ENCODE data around the gene LEMD2.

Gene LEMD2

DNA sequence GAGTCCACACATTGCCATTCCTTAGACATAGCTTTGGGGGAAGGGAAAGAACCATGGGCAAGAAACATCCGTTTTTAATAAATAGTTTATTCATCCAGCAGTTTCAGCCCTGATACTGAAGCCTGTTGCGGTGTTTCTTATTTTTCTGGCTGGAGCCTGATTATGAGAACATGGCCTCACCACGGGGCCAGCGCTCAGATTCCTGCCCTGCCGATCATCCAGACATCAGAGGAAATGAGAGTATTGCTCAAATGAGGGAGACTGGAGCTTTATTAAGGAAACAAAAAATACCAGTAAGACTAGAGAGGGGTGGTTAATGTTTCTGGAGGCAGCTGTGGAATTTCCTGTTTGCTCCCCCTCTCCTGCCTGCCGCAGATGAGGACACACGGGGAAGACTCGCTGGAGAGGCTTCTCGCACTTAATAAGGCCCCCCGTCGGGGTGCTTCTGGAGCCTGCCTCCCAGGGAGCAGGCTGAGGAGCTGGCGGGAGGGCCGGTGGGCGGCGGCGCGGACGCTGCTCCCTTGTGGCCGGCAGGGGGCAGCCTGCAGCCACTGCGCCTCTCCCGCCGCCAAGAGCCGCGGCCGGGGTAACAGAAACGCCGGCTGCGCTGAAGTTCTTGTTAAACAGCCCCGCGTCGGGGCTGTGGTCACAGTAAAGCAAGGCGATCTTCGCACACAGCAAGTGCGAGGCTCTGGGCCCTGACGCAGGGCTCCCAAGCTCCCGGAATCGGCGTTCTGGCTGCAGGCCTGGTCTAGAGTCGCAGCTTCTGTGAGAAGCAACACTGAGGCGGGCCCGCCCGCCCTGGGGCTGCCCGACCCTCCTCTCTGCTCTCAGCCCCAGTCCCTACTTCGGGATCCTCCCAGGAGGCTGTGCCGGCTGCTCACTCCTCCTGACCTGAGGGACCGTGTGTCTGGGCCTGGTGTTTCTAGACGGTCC is 17.5 kb downstream of the LEMD2 start:
- peak; percentile 62 to 68 for DNase-seq

DNA sequence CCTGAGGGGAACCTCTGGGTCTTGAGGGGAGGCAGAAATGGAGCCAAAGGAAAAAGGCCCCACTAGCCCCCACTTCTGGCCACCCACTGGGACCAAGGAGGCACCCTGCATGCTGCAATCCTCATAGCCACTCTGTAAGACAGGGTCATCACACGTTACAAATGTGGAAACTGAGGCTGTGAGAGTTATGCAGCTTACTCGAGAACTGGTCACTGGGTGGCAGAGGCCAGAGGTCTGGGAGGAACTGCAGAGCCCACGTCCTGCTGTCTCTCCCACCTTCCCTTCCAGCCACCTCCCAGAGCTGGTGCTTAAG is 18.1 kb downstream of the LEMD2 start:
- DNase-seq, result no peak

DNA sequence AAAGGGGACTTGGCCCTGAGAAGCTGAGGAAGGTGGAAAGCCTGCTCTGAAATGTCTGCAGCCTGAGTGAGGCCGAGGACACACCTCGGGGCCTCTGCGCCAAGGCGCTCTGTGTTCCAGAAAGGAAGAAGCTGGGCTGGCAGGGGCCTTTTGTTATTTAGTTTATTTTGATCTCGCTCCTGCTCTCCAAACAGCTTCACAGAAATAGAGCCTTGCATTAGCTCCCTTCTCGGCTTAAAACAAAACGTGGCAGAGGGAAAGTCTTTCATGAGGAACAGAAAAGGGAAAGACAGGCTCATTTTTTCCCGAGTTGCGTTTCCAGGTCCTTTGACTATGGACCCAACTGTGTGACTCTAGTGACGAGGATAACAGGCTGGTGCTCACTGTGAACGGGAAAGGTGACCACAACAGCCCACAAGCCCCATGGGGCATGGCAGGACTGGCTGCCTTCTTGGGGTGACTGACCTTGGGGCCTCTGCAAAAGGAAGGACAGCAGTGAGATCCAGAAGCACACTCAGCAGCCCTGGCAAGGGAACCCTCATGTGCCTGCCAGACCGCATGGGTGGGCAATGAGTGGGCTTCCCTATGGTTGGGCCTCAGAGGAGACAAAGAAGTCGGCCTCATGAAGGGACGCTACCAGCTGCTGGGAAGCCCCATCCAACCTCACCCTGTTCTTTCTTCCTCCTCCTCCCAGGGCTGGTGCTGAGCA is 18.7 kb downstream of the LEMD2 start:
- DNase-seq, result no peak

DNA sequence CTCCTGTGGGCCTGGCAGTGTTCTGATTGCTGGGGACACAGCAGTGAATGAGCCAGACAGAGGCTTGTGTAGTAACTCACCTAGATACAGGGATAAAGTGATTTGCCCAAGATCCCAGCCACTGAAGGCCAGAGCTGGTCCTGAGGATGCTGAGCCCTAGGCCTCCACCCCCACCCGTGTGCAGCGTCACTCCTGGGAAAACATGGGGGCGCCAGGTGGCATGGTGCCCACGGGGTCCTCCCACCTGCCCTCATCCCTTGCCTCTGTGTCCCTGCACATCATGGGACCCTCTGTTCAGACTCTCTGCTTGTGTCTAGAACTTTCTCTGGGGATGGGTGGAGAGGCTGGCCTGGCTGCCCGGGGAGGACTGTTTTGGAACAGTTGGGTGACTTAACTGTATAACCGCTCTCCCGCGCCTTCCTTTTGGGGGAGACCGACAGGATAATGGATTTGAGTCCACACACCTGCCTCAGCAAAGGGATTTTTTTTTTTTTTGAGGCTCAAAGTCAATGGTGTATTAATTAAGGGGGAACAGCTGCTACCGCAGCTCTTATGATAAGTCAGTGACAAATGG is 19.6 kb downstream of the LEMD2 start:
- no peak for DNase-seq

DNA sequence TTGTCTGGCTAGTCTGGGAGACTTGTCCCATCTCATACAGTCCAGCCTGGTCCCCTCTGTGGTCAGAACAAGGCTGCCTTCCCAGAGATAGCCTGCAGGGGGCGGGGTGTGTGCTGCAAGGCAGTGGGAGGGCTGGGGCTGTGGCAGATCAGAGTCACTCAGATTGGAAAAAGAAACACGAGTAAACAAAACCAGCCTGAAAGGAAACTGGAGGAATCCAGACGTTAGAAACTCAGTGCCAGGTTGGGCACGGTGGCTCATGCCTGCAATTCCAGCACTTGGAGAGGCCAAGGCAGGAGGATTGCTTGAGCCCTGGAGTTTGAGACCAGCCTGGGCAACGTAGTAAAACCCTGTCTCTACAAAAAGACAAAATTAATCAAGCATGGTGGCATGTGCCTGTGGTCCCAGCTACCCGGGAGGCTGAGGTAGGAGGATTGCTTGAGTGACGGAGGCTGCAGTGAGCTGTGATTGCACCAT is 20.2 kb downstream of the LEMD2 start:
- peak; percentile 32 to 33 for DNase-seq

DNA sequence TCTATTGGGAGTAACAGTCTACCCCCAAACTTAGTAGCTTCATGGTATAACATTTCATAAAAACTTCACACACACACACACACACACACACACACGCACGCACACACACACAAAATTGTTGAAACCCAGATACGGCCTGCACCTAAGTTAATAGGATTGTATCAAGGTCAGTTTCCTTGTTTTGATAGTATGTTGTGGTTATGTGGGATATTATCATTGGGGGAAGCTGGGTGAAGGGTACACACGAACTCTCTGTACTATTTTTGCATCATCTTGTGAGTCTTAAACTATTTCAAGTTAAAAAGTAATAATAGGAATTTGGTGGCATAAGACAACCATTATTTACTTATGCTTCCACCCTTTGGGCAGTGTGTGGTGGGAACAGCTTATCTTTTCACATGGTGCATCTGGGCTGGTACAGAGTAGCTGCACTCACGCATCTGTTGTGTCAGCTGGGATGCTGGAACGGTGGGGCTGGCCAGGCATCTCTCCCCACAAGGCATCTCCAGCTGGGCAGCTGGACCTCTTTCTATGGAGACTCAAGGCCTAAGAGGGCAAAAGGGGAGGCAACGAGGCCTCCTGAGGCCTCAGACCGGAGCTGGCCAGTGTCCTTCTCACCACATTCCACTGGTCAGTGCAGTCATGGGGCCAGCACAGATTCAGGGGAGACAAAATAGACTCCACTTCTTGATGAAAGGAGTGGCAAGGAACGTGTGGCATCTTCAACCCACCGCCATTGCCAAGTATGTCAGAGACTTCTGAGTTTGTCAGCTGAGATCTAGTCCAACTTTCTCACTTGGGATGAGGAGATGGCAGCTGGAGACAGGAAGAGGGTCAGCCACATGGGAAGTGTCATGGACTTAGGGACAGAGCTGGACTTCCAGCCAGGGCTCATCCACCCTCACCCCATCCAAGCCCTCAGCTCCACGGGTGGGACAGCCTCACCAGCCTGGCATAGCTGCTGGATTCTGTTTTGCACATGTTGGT is 21.7 kb downstream of the LEMD2 start:
- no peak for DNase-seq

DNA sequence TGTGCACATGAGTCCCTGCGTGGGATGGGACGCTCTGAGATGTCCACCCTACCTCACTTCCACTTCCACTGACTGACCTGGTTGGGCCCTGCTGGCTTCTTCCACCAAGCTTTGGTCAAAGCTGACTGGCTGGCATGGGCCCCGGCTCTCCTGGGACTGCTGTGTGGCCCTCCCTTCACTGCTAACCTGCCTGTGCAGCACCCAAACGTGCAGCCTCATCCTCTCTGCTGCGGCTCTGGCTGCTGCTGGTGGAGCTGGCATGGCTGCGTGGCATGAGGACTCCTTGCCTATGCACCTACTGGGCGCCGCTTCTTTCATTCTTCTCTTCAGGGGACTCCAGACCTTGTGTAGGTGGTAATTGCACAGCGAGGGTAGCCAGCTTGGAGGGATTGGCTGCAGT is 23.6 kb downstream of the LEMD2 start:
- no peak for DNase-seq

DNA sequence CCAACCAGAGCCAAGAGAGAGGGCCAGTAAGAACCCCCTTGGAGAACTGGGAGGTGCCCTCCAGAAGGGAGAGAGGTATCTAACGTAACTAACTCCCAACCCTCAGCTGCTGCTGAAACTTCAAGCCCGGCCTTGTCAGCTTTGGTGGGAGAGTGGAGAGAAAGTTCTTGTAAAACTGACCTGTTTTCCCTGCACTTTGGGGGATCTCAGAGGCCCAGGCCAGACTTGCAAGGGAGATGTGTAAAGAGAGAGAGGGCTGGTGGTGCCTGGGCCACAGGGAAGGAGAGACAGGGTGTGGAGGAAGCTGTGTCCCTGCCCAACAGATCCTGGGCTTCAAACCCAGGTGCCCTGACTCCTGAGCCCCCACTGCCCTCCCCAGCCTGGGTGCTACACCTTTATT is 24.9 kb downstream of the LEMD2 start:
- DNase-seq, result no peak

DNA sequence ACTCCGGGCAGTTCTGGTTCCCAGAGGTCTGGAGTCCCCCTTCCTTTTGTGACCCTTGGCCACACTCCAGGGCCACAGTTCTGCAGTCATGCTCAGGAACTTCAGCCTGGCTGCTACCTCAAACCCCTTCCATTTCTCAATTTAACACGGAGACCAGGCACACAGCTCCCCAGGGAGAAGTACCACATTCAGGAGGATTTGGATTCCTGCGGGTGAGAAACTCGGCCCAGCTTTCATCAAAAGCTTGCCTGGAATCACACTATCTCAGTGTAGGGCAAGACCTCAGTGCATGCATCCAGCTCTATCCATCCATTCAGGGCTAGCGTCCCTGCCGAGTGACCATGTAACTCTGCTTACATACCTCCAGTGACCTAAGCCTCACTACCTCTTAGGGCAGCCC is 25.4 kb downstream of the LEMD2 start:
- no peak for DNase-seq

DNA sequence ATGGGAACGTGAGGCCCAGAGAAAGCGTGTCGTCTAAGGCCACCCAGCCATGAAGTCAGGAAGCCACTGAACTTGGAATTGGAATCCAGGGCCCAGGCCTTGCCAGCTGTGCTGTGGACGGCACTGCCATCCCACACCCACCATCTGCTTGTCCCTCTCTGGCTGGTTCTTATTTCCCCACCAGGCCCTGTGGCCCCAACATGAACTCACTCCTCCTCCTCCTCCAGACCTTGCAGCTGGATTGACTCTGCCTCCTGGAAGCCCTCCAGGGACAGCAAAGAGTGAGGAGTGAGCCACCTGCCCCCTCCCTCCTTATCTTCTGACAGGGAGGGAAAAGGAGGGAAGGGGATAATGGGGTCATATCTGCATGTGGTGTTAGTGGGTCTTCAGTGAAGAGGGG is 26.2 kb downstream of the LEMD2 start:
- no peak for DNase-seq

DNA sequence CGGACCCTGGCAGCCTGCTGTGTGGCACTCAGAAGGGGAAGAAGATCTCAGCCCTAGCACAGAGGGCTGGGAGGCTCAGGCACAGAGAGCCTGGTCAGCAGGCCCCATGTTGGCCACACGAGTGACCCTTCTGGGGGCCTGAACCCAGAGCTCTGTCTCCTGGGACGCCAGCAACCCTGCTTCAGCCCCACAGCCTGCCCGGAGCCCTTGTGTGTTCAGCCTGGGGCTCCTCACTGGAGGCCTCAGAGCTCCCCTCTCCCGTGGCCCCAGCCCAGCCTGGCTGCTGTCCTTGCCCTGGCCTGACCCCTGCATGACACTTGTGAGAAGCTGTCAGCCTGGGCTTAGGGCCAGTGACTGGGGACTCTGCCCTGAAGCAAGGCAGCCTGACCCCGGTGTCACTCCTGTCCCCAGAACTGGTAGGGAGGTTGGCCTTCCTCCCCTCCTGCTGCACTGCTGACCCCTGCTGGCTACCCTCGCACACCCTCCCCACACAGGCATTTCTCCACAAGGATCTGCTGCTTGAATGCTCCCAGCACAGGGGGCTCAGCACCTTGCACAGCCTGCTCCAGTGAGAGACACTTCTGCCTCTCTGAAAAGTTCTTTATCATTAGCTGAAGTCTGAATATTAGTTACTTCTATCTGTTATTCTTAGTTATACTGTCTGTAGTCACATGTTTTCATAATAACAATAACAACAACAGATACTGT is 26.9 kb downstream of the LEMD2 start:
- DNase-seq, result peak in 1 of 2 experiments; percentile 6

DNA sequence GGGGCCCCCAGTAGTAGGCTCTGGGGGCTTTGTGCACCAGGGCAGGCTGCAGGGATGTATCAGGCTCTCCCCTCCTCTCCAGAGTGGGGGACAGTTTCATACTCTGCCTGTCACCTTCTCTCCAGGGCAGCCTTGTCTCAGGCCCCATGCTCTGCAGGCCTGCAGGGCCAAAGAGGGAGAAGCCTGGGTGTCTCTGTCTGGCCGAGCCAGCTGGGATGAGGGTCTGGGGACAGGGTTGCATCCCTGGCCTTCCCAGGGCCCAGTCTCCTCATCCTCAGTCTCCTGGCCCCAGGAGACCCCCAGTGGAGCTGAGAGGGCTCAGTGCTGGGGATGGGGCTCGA is 27.4 kb downstream of the LEMD2 start:
- DNase-seq, result no peak

DNA sequence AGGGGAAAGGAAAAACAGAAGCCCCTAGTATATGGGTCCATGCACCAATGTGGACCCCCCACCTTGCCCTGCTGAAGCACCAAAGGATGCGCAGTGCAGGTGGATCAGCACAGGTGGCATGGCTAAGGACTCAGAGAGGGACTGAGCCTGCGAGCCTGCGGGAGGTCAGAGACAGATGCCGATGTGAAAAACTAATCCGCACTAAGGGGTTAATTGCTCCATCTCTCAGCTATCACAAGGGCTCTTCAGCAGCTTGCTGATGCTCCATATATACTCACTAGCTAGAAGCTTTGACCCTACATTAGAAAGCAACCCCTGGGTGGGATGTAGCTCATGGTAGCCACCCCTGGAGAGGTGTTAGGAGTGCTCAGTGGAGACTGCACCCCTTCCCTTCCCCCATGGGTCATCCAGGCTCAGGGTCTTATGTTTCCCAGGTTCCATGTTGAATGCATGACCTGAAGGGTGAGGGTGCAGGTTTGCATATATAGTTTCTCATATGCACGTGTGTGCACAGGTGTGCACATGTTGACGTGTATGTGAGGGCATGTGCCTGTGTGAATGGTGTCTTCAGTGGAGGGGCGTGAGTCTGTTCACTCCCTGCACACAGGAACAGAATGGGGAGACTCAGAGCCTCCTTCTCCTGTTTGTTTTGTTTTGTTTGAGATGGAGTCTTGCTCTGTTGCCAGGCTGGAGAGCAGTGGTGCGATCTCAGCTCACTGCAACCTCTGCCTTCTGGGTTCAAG is 28.9 kb downstream of the LEMD2 start:
- no peak for DNase-seq

DNA sequence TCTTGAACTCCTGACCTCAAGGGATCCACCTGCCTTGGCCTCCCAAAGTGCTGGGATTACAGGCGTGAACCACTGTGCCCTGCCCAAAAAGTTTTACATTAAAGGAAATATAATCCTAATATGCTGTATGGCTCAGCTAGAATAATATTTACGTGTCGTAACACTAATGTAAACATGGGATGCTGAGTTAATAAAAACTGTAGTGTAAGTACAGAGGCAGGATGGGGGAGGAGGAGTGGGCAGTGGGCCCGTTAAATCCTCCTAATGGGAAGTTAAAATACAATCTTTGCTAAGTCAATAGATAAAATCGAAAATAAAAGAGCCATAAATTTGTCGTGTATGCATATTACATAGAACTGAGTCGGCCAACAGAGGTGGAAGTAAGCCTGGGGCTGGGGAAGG is 30.1 kb downstream of the LEMD2 start:
- peak in 1 of 2 experiments; percentile 29 for DNase-seq

DNA sequence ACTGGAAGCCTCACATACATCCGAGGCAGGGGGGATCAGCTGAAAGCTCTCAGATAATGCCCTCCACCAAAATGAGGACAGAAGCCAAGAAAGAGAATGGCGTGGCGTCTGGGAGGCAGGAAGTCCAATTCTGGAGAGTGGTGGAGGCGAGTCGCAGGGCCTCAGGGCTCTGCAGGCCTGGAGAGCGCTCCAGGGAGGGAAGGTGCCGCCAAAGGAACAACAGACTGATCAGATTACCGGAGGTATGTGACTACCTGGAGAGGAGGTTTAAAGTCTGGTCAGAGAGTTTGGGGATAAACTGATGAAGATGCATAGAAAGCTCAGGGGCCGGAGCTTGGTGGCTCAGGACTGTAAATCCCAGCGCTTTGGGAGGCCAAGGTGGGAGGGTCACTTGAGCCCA is 31.0 kb downstream of the LEMD2 start:
- DNase-seq, result no peak

DNA sequence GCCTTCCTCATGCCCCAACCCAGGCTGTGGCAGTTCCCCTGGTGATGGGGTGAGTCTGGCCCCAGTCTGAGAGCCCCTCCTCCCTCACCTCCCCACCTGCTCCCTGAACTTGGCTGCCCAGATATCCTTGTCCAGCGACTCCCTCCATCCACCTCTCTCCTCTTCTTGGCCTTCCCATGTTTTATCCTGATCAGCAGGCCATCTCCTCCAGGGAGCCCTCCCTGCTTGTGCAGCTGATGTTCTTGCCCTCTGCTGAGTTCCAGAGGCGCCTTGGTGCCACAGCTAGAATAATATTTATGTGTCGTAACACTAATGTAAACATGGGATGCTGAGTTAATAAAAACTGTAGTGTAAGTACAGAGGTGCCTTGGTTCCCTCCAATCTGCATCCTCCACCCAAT is 31.8 kb downstream of the LEMD2 start:
- no peak for DNase-seq

DNA sequence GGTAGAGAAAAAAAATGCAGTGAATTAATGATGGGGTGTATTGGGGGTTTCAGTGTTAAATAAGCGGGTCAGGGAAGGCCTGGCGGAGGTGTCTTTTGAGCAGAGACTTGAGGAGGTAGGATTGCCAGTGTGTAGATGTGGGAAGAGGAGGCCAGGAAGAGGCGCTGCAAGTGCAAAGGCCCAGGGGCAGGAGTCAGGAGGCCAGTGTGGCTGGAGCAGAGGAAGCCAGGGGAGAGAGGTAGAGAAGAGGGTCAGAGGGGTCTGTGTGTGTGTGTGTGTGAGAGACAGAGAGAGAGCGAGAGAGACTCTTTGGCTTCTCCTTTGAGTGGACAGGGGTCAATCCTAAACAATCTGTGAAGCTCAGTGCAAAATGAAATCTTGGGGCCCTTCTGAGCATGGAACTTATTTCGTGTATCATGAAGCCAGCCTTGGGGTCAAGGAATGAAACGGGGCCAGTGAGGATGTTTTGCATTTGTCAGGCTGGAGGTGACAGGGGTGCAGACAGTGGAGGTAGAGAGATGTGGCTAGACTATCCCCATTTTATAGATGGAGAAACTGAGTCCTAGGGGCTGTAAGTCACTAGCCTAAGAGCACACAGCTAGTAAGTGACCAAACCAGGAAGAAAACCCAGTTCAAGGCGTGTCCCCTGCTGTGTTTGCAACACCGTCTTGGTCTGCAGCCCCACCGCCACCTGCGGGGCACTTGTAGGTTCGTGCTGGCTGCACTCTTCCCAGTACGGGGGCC is 32.5 kb downstream of the LEMD2 start:
- DNase-seq, result no peak

DNA sequence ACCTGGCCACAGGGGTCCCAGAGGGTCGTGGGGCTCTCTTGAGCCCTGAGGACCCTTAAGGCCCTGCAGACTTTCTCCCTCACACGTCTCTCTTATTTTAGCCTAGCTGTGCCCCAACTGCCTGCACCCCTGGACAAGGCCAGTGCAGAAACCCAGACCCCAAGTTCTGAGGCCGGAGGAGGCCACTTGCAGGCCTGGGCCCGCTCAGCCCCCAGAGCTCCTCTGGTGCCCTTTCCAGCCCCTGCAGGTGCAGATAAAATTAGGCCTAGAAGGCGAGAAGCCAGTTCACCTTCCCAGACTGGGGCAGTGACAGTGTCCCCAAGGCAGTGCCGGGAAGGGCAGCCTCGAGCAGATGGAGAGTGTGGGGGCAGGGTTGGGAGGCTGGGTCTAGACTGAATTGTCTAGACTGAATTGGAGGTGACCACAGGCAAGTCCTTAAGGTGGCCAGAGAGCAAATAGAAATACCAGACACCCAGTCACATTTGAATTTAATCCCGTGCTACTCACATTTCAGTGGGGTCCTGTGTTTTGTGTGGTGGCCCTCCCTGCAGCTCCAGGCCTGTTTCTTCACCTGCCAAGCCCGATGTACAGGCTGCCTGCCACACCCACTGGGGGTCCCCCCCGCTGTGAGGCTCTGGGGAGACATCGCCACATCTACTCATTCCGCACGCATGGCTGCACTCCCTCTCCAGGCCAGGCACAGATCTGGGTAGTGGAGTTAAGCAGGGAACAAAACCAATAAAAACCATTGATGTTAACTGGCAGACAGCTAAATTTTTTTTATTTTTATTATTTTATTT is 33.7 kb downstream of the LEMD2 start:
- peak in 1 of 2 experiments; percentile 28 for DNase-seq

DNA sequence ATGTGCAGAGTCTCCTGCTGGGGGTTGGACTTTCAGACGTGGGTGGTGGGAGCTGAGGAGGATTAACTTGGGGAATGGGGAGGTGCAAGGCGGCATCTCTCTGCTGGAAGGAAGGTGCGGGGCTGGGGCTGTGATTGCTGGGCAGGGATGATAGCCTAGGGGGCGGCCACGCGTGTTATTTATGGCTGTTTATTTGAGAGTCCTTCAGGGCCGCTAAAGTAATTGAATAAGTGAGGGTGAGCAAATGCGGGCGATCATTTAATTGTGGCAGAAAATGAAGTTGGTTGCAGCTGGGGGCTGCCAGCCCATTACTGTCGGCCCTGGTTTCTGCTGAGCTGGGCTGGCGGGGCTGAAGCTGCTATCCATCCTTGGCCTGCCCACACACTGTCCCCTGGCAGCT is 34.7 kb downstream of the LEMD2 start:
- no peak for DNase-seq

DNA sequence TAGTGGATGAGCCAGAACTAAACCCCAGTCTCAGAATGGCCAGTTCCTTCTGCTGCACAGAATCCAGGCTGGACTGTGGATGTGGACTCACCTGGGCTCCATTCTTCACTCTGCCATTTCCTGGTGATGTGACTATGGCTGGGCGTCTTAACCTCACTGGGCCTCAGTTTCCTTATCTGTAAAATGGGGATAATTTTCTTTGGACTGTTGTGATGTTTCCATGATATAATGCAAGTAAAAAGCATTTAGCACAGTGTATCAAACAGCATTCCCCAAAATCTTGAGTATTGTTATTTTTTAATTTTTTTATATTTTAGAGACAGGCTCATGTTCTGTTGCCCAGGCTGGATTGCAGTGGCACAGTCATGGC is 36.3 kb downstream of the LEMD2 start:
- no peak for DNase-seq

Measured in NCI-H2081 (cell line).